HEK293 (cell line): ENCODE data around the gene ARL8B.

Experiments
- BCL11A ChIP-seq: fragments of 450-650 bp; formaldehyde crosslinking; IDR thresholded peaks from 2 replicates; pipeline ENCODE4 v1.5.1; 2016; ENCODE audit warnings: low read depth, missing biosample characterization, missing genetic modification characterization
- BCL11B ChIP-seq: fragments of 450-650 bp; formaldehyde crosslinking; IDR thresholded peaks from 2 replicates; pipeline ENCODE4 v1.5.1; 2016; ENCODE audit warnings: low read depth, missing biosample characterization, missing genetic modification characterization
- BCL6B ChIP-seq: fragments of 450-650 bp; formaldehyde crosslinking; IDR thresholded peaks from 2 replicates; pipeline ENCODE4 v1.5.1; 2017; ENCODE audit warnings: missing biosample characterization, missing genetic modification characterization
- CTCF ChIP-seq: fragments of 450-650 bp; formaldehyde crosslinking; IDR thresholded peaks from 2 replicates; pipeline ENCODE4 v1.5.1; 2016; ENCODE audit warnings: missing biosample characterization, missing genetic modification characterization
- IKZF3 ChIP-seq: fragments of 450-650 bp; IDR thresholded peaks from 2 replicates; pipeline ENCODE4 v1.5.0; 2018; ENCODE audit warnings: missing biosample characterization, mild to moderate bottlenecking, missing genetic modification characterization, moderate library complexity
- KLF10 ChIP-seq: fragments of 450-650 bp; IDR thresholded peaks from 2 replicates; pipeline ENCODE4 v1.5.1; 2018; ENCODE audit warnings: missing biosample characterization, mild to moderate bottlenecking, missing genetic modification characterization
- KLF16 ChIP-seq: fragments of 450-650 bp; formaldehyde crosslinking; IDR thresholded peaks from 2 replicates; pipeline ENCODE4 v1.5.1; 2017; ENCODE audit warnings: missing biosample characterization, missing genetic modification characterization
- YY2 ChIP-seq: fragments of 450-650 bp; formaldehyde crosslinking; IDR thresholded peaks from 2 replicates; pipeline ENCODE4 v1.5.1; 2016; ENCODE audit warnings: missing biosample characterization, missing genetic modification characterization
- ZBTB1 ChIP-seq: fragments of 450-650 bp; formaldehyde crosslinking; IDR thresholded peaks from 2 replicates; pipeline ENCODE4 v1.5.1; 2016; ENCODE audit warnings: missing biosample characterization, missing genetic modification characterization
- ZEB2 ChIP-seq: fragments of 450-650 bp; formaldehyde crosslinking; IDR thresholded peaks from 2 replicates; pipeline ENCODE4 v1.5.1; 2016; ENCODE audit warnings: missing biosample characterization, missing genetic modification characterization
- ZFP69B ChIP-seq: fragments of 450-650 bp; formaldehyde crosslinking; IDR thresholded peaks from 2 replicates; pipeline ENCODE4 v1.5.1; 2016; ENCODE audit warnings: missing biosample characterization, missing genetic modification characterization
- ZIC2 ChIP-seq: fragments of 450-650 bp; formaldehyde crosslinking; IDR thresholded peaks from 2 replicates; pipeline ENCODE4 v1.5.1; 2016; ENCODE audit warnings: missing biosample characterization, missing genetic modification characterization
- ZNF10 ChIP-seq: fragments of 450-650 bp; formaldehyde crosslinking; IDR thresholded peaks from 2 replicates; pipeline ENCODE4 v1.5.1; 2017; ENCODE audit warnings: missing biosample characterization, missing genetic modification characterization
- ZNF112 ChIP-seq: fragments of 450-650 bp; formaldehyde crosslinking; IDR thresholded peaks from 2 replicates; pipeline ENCODE4 v1.5.0; 2017; ENCODE audit warnings: missing biosample characterization, missing genetic modification characterization
- ZNF114 ChIP-seq: fragments of 450-650 bp; formaldehyde crosslinking; IDR thresholded peaks from 2 replicates; pipeline ENCODE4 v1.5.0; 2017; ENCODE audit warnings: missing biosample characterization, missing genetic modification characterization
- ZNF121 ChIP-seq: fragments of 450-650 bp; formaldehyde crosslinking; IDR thresholded peaks from 2 replicates; pipeline ENCODE4 v1.5.1; 2016; ENCODE audit warnings: missing biosample characterization, missing genetic modification characterization
- ZNF138 ChIP-seq: fragments of 450-650 bp; formaldehyde crosslinking; IDR thresholded peaks from 2 replicates; pipeline ENCODE4 v1.5.1; 2016; ENCODE audit warnings: missing biosample characterization, missing genetic modification characterization, borderline replicate concordance
- ZNF18 ChIP-seq: fragments of 450-650 bp; formaldehyde crosslinking; IDR thresholded peaks from 2 replicates; pipeline ENCODE4 v1.5.1; 2016; ENCODE audit warnings: missing biosample characterization, missing genetic modification characterization
- ZNF19 ChIP-seq: fragments of 450-650 bp; formaldehyde crosslinking; IDR thresholded peaks from 2 replicates; pipeline ENCODE4; 2016; ENCODE audit warnings: missing biosample characterization, missing genetic modification characterization, low read depth
- ZNF223 ChIP-seq: fragments of 450-650 bp; formaldehyde crosslinking; IDR thresholded peaks from 2 replicates; pipeline ENCODE4 v1.5.1; 2016; ENCODE audit warnings: missing biosample characterization, missing genetic modification characterization
- ZNF23 ChIP-seq: fragments of 450-650 bp; formaldehyde crosslinking; IDR thresholded peaks from 2 replicates; pipeline ENCODE4 v1.5.1; 2016; ENCODE audit warnings: missing biosample characterization, missing genetic modification characterization, borderline replicate concordance
- ZNF280C ChIP-seq: fragments of 450-650 bp; formaldehyde crosslinking; IDR thresholded peaks from 2 replicates; pipeline ENCODE4 v1.5.1; 2016; ENCODE audit warnings: missing biosample characterization, missing genetic modification characterization
- ZNF335 ChIP-seq: fragments of 450-650 bp; formaldehyde crosslinking; conservative IDR thresholded peaks from 2 replicates; pipeline ENCODE4 v1.5.1; 2016; ENCODE audit warnings: missing biosample characterization, missing genetic modification characterization
- ZNF362 ChIP-seq: fragments of 450-650 bp; formaldehyde crosslinking; IDR thresholded peaks from 2 replicates; pipeline ENCODE4 v1.5.1; 2016; ENCODE audit warnings: missing biosample characterization, missing genetic modification characterization
- ZNF394 ChIP-seq: fragments of 450-650 bp; formaldehyde crosslinking; IDR thresholded peaks from 2 replicates; pipeline ENCODE4 v1.5.1; 2016; ENCODE audit warnings: missing biosample characterization, missing genetic modification characterization, mild to moderate bottlenecking, moderate library complexity, borderline replicate concordance
- ZNF555 ChIP-seq: fragments of 450-650 bp; formaldehyde crosslinking; conservative IDR thresholded peaks from 2 replicates; pipeline ENCODE4 v1.5.1; 2017; ENCODE audit warnings: missing biosample characterization, mild to moderate bottlenecking, missing genetic modification characterization, inconsistent platforms
- ZNF571 ChIP-seq: fragments of 450-650 bp; formaldehyde crosslinking; IDR thresholded peaks from 2 replicates; pipeline ENCODE4 v1.5.0; 2017; ENCODE audit warnings: missing biosample characterization, missing genetic modification characterization
- ZNF626 ChIP-seq: fragments of 450-650 bp; sonication (Bioruptor Pico); formaldehyde crosslinking; IDR thresholded peaks from 2 replicates; pipeline ENCODE4 v1.5.1; 2018; ENCODE audit warnings: missing biosample characterization, missing genetic modification characterization, inconsistent platforms
- ZNF660 ChIP-seq: fragments of 450-650 bp; IDR thresholded peaks from 2 replicates; pipeline ENCODE4 v1.5.1; 2018; ENCODE audit warnings: missing biosample characterization, mild to moderate bottlenecking, missing genetic modification characterization
- ZNF670 ChIP-seq: fragments of 450-650 bp; formaldehyde crosslinking; IDR thresholded peaks from 2 replicates; pipeline ENCODE4 v1.5.1; 2016; ENCODE audit warnings: missing biosample characterization, missing genetic modification characterization, low read depth
- ZNF777 ChIP-seq: fragments of 450-650 bp; formaldehyde crosslinking; IDR thresholded peaks from 2 replicates; pipeline ENCODE4 v1.5.1; 2017; ENCODE audit warnings: missing biosample characterization, missing genetic modification characterization, borderline replicate concordance
- ZNF843 ChIP-seq: fragments of 450-650 bp; formaldehyde crosslinking; IDR thresholded peaks from 2 replicates; pipeline ENCODE4 v1.5.1; 2016; ENCODE audit warnings: missing biosample characterization, missing genetic modification characterization
- ZXDB ChIP-seq: fragments of 450-650 bp; formaldehyde crosslinking; IDR thresholded peaks from 2 replicates; pipeline ENCODE4 v1.5.1; 2016; ENCODE audit warnings: missing biosample characterization, missing genetic modification characterization

The ARL8B gene

GRCh38 chr3:5187156-5187919 lies 65.2 kb downstream of the ARL8B start, which contains the start of gene EDEM1 (continued):
- TF ChIP-seq ZNF280C (tag by site-specific recombination), result no peak
- peak; percentile 95 for TF ChIP-seq KLF10
- peak; percentile 62; the same call in 1 of the 2 replicates for TF ChIP-seq ZXDB (tag by site-specific recombination)
- no peak for TF ChIP-seq ZNF23 (tag by site-specific recombination)
- TF ChIP-seq BCL6B (tag by site-specific recombination), result no peak
- TF ChIP-seq ZFP69B, result peak; percentile 93
- TF ChIP-seq ZNF112, result no peak
- TF ChIP-seq ZNF10, result no peak
- TF ChIP-seq ZNF138 (tag by site-specific recombination), result no peak
- TF ChIP-seq ZNF335 (tag by site-specific recombination), result peak; percentile 61; the same call in 1 of the 2 replicates
- no peak; the same call in 1 of the 2 replicates for TF ChIP-seq ZNF660 (tag by site-specific recombination)
- TF ChIP-seq BCL11A (tag by site-specific recombination), result 0 out of 2 replicates have a peak, but pooled peaks have one; percentile 20
- TF ChIP-seq ZNF121 (tag by site-specific recombination), result no peak
- TF ChIP-seq ZNF362 (tag by site-specific recombination), result no peak
- TF ChIP-seq ZNF18 (tag by site-specific recombination), result no peak
- no peak for TF ChIP-seq ZNF555 (tag by site-specific recombination)
- TF ChIP-seq ZBTB1, result no peak
- TF ChIP-seq ZNF670 (tag by site-specific recombination), result no peak
- no peak for TF ChIP-seq IKZF3
- no peak for TF ChIP-seq CTCF (tag by site-specific recombination)
- no peak for TF ChIP-seq ZNF571 (tag by site-specific recombination)
- TF ChIP-seq BCL11B, result 0 out of 2 replicates have a peak, but pooled peaks have one; percentile 69
- no peak for TF ChIP-seq ZNF394 (tag by site-specific recombination)
- TF ChIP-seq ZNF19 (tag by site-specific recombination), result no peak
- 0 out of 2 replicates have a peak, but pooled peaks have one; percentile 14 for TF ChIP-seq ZIC2 (tag by site-specific recombination)
- peak; percentile 24; the same call in 1 of the 2 replicates for TF ChIP-seq ZEB2 (tag by site-specific recombination)
- no peak for TF ChIP-seq ZNF626 (tag by site-specific recombination)
- no peak for TF ChIP-seq ZNF114
- TF ChIP-seq ZNF777 (tag by site-specific recombination), result no peak
- TF ChIP-seq KLF16, result no peak
- TF ChIP-seq ZNF843 (tag by site-specific recombination), result no peak
- 0 out of 2 replicates have a peak, but pooled peaks have one; percentile 12 for TF ChIP-seq ZNF223 (tag by site-specific recombination)
- no peak for TF ChIP-seq YY2
